NCI-H446 (cell line): Measurements from ENCODE around the gene NEDD4.
"Not testable (repeated sequence)": the region's sequence is repeated elsewhere in the genome, so short reads cannot be mapped to it uniquely, and the experiment has no call there.

Experiments
- DNase-seq, 2 experiments: peaks; one replicate each; lab custom pipeline; 2025; lab: John Stamatoyannopoulos, UW

Gene NEDD4

DNA sequence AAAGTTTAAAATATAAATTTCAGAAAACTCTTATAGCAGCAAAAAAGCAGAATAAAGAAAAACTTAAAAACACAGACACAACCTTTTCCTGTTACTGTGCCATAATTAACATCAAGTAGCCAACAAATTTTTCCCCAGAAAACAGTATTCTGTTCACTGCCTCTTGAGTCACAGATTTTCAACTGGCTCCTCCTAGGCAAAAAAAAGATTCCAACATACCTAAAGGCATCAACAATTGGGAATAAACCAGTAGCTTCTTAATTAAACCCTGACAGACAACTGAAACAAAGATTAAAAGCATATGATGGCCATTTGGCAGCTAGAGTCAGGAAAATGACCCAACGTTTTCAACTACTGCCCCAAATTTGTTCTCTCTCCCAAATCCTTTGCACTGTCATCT is 10.9 kb upstream of the NEDD4 start:
- DNase-seq: not testable (repeated sequence)

DNA sequence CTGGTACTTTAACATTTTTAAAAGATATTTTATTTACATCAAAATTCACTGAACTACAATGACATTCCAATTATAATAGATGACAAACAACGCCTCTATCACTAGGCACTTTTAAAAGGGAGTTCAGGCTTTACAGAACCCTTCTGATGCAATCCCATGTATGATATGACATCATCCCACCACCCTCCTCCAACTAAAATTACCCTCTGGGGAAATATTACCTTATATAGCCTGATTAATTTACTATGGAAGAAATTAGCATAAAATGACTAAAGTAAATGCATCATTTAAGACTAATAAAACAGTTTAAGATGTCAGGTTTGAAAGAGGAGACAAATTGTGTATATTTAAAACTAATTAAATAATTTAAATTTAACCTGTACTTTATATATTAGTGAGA is 10.4 kb upstream of the NEDD4 start:
- not testable (repeated sequence) for DNase-seq

DNA sequence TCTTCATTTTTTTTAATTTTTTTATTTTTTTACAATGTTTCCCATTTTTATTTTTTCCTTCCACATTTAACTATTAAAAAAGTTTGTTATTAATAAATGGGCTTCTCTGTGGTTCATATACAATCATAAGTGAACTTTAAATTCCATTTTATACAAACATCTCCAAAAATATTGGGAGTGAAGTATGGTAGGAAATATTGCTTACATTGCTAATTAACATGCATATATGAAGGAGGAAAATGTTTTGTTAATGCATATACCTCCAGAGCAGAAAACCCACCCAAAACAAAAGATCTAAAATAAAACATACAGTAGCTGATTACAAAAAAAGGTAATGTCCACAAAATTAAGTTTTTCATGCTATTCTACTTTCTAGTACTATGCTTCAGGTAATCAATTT is 9.9 kb upstream of the NEDD4 start:
- DNase-seq: not testable (repeated sequence)

DNA sequence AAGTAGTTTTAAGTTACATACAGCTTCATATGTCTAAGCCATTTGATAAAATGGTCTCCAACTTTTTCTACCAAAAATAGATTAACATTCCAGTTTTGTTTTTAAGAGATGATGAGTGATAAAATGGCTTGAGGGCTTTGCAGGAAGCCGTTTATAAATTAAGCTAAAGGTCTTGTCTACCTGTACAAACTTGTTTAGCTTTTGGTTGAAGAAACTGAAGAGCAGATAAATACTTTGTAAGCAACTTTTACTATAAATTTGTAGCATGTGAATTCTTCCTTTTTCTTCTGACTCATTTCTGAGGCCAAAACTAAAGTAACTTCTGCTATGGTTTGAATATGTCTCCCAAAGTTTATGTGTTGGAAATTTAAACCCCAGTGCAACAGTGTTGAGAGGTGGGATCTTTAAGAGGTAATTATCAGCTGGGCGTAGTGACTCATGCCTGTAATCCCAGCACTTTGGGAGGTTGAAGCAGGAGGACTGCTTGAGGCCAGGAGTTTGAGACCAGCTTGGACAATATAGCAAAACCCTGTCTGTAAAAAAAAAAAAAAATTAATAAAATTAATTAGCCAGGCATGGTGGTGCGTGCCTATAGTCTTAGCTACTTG is 8.2 kb upstream of the NEDD4 start:
- no peak for DNase-seq

DNA sequence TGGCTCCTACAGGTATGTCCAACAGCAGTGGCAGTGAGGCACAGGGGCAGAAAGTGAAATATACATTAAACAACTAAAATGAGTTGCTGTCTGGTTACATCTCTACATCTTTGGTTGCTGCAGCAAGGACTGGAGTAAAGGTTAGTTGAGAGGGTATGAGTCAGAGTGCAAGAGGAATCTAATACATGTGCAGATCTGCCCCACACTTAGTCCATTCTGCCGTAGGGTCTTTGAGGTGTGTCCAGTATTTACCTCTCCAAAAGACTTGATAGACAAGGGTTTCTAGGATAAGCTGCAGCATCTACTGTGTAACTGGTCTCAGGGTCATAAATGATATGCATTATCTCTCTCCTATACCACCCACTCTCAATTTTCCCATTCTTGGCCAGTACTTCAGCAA is 6.2 kb upstream of the NEDD4 start:
- DNase-seq: no peak

DNA sequence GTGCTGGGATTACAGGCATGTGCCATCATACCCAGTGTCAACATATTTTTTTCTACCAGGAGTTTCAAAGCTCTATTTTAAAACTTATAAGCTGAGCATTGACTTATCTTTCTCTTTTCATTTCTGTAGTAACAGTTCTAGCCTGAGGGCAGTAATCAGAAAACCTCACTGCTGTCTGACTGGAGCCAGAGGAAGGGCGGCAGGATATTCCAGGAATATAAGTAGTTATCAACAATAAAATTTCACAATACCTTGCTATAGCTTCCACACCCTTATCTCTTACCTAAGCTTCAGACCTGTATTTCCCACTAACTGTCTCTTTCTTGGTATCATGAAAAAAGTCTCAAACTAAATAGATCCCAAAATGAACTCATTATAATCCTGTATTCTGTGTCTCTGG is 5.1 kb upstream of the NEDD4 start:
- DNase-seq: no peak

DNA sequence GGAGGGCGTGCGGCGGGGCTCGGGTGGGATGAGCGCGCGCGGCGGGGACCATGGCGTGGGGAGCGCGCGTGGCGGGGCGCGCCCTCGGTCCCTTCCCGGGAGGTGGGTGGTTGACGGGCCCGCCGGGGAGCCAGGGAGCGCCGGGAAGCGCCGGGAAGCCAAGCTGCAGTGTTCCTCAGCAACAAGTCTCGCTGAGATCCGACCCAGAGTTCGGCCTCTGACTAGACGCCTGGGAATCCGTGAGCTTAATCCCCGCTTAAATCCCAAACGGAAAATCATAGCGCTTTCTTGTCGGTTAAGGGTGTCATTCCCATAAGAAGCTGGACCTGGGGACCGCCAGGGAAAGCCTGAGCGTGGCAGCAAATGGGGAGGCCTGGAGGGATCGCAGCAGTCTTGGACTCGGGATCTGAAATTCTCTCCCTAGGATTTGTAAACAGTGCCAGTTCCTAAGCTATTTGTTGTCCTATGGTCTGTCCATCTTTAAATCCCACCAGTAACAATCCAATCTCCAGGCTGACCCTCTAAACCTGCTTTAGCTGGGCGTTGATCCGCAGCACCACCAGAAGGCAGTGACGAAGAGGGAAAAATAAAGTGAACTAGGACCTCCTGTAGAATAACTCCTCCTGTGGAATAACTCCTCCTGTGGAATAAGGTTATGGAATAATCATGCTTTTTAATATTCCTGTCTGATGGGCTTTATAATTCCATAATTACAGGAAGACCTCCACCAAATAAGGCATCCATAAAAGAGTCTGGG is 570 bp upstream of the NEDD4 start:
- DNase-seq: peak in 1 of 2 experiments; percentile 31

DNA sequence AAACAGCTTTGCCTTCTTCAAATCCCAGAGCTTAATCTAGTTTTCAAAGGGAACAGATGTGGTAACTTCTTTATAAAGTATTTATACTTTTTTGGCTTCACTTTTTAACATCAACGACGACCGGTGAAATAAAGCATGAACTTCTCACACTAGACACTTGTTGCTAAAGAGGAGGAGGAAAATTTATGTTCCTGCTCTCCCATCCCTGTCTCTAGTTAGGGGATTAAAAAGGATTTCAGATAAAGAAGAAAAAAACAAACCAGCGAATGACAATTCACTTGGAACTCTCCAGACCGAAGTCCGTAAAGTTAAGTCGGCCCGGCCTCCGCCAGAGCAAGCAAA is 672 bp downstream of the NEDD4 start:
- DNase-seq: no peak

DNA sequence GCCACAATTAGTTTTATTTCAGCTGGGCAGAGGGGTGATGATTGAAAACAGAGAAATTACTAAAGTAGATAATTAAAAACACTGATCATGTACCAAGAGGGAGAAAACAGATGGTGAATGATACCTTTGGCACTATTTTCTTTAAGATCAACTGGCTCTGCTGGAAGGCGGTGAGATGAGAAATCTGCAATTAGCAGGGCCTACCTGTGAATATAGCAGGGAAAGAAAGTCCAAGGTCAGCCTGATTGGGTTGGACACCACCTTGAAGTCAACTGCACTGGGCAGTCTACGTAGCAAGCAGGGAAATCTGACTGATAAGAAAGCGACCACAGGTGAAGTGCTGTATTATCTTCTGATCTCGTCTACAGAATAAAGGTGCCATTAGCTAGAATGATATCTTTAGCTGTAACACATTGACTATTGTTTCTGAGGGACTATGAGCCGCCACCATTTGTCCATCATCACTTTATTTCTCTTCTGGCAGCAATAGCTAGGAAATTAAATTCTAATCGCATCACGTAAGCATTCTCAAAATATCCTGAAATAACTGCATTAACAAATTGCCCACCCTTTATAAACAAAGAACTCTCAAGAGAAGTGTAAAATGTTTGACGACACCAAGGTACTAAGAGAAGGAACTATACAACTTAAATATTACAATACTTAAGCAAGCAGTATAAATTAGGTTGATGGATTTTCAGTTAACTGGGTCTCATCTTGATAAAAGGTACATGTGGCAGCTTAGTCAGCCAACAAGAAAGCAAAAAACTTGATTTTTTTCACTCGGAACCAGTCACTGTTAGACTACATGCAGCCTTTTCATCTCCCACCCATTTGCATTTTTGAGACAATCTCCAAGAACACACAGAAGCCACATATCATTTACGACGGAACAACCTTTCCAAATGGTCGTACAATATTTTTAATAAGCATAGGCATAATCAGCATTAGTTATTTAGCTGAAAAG is 1.3 kb downstream of the NEDD4 start:
- no peak for DNase-seq

DNA sequence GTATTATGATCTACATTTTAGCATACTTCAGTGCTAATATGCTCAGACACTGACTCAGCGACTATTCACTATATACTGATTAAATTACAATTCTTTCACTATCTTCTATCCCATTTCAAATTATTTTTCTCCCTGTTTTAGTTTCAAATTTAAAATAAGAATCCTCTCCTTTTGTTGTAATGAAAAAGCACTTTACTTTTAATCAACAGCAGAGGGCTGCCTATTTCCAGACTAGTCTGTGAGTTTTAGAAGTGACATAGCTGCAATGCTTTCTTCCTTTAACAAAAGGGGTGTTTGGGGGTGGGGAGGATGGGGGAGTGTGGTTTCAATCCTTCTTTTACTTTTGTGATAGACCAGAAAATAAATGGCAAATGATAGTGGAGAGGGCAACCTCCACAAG is 2.4 kb downstream of the NEDD4 start:
- no peak for DNase-seq

DNA sequence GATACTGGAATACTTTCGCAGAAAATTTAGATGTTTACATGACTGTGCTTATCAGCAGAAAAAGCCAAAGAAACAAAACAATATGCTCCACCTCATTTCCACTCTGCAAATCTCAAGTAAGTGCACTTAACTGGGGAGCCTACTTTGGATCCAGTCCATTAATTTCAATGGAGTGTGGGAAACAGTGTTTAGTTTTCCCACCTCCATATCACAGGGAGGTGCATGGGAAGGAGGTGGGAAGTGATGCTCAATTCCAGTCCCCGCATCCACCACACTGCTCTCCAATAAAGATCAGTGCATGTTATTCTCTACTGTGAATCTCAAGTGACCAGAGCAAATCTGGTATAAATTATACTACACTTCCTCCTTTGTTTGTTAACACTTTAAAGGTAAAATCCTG is 2.9 kb downstream of the NEDD4 start:
- DNase-seq: no peak

DNA sequence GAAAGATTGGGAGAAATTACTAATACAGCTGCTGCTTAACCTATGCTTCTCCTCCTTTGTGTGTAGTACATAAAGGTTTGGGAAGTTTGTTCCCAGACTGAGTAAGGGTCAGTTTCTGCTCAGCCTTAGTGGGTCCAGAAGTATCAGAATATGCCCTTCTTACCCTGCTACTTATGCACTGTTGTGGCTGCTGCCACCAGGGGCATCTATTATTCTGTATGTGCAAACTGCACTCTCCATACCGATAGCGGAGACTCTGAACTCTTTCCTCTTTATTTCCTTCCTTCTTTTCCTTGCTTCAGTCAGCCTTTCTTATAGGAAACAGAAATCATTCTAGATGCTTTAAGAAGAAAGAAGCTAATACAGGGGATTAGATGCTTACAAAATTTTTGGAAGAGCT is 4.0 kb downstream of the NEDD4 start:
- DNase-seq: no peak

DNA sequence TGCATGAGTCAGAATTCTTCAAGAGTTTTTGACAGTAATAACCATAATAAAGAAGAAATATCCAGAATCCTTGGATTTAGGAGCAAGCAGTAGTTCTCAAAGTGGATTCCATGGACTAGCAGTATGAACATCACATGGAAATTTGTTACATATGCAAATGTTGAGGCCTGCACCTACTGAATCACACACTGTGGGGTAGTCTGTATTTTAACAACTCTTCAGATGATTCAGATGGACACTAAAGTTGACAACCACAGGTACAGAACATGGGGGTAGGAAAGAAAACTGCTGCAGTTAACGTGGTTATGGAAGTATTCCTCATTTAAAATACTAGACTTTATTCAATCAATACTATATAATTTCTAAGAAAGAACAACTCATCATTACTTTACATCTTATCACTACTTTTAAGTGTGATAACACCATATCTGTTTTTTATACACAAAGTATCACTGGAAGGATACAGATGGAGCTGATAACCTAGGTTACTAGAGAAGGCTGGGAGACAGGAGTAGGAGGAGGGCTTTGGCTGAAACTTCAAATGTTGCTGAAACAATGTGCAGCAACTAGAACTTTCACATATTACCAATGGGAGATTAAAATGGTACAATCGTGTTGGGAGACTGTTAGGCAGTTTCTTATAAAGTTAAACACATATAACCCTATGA is 11.7 kb downstream of the NEDD4 start:
- no peak for DNase-seq

DNA sequence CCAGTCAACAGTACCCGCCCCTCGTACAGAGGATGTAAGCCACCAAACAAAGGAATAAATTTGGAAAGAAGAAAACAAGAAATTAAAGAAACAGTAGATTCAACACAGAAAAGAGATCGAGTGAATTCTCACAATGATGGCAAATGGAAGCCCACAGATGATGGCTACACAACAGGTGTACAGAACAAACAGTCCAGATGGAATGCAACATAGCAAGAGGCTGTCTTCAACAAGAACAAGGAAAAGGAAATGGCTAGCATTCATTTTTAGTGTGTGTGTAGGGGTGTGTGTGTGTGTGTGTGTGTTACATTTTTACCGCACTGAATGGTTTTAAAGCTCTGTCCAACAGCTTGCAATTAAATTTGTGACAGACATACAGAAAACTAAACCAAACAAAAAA is 12.9 kb downstream of the NEDD4 start:
- DNase-seq: no peak

DNA sequence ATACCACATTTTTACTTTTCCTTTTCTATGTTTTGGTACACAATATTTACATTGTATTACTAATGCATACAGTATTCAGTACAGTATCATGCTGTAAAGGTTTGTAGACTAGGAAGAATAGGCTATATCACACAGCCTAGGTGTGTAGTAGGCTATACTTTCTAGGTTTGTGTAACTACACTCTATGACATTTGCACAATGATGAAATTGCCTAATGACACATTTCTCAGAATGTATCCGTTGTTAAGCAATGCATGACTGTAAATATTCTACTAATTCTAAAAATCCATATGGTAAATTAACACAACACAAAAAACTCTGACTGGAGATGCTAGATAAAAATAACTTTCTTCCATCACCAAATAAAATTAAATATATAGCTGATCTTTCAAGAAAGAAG is 16.2 kb downstream of the NEDD4 start:
- no peak for DNase-seq

DNA sequence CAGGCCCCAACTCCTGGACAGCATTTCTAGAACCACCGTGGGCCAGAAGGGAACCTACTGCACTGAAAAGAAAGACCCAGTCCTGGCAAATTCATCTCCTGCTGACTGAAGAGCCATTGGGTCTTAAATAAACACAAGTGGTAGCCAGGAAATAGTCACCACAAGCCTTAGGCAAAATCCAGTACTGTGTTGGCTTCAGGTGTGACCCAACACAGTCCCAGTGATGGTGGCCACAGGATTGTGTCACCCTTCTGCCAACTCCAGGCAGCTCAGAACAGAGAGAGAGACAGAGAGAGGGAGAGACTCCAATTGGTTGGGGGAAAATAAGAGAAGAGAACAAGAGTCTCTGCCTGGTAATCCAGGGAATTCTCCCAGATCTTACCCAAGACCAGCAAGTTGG is 23.1 kb downstream of the NEDD4 start:
- DNase-seq: no peak

DNA sequence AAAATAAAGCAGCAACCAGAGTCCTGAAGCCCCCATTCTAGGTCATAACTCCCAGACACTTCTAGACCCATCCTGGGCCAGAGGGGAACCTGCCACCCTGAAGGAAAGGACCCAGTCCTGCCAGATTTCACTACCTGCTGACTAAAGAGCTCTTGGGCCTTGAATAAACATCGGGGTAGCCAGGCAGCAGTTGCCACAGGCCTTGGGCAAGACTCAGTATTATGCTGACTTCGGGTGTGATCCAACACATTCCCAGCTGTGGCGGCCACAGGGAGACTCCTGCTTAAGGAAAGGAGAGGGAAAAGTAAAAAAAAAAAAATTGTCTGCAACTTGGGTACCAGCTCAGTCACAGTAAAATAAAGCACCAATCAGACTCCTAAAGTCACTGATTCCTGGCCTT is 23.8 kb downstream of the NEDD4 start:
- DNase-seq: no peak

DNA sequence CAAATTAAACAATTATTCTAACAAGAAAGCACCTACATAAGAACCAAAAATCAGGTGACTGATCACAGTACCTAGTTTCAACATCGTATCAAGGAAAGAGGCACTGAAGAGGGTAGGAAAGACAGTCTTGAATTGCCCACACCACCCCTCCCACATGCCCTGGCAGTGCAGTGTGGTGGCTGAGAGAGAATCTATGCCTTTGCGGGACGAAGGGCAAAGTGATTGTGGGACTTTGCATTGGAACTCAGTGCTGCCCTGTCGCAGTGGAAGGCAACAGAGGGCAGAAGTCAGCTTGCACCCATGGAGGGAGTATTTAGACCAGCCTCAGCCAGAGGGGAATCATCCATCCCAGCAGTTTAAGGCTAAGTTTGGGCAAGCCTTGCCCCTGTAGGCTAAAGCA is 24.5 kb downstream of the NEDD4 start:
- no peak for DNase-seq

DNA sequence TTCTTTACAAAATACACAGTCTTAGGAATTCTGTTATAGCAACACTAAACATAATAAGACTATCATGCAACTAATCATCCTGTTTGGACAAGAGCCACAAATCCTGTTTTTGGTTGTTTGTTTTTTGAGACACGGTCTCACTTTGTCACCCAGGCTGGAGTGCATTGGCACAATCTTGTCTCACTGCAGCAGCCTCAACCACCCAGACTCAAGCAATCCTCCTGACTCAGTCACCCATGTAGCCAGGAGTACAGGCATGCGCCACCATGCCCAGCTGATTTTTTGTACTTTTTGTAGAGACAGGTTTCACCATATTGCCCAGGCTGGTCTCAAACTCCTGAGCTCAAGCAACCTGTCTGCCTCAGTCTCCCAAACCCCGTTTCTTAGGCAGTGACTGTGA is 28.3 kb downstream of the NEDD4 start:
- no peak for DNase-seq

DNA sequence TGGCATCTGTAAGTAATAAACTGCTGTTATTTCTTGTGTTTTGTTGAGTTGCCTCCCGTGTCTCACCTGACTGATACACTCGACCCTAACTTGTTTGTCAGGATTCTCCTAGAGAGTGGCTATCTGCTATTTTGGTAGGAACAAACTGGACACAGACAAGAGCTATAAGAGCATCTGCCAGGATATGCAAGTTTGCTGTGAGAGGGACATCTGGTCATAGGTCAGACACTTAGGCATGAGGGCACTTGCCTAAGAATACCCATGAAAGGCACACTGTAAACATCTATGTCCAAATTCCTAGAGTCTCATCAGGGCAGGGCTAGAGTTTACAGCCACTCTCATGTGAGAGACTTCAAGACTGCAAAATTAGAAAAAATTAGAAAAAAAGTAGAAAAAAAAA is 32.5 kb downstream of the NEDD4 start:
- no peak for DNase-seq

DNA sequence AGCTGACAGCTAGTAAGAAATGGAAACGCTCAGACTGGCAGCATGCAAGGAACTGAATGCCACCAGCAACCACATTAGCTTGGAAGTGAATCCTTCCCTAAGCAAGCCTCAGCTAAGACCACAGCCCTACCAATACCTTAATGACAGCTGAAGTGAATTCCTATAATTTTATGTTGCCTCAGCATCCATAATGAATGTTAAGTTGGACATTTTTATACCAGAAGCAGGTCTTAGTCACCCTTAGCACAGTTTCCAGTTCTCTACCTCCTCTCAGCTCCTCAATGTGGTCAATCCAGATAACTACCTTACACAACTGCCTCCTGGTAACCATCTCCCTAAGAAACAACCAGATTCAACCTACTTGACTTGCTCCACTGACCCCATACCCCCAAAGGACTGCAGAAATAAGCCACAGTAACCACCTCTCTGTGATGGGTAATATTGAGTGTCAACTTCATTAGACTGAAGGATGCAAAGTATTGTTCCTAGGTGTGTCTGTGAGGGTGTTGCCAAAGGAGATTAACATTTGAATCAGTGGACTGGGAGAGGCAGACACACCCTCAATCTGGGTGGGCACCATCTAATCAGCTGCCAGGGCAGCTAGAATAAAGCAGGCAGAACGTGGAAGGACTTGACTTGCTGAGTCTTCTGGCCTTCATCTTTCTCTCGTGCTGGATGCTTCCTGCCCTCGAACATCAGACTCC is 33.5 kb downstream of the NEDD4 start:
- no peak for DNase-seq

DNA sequence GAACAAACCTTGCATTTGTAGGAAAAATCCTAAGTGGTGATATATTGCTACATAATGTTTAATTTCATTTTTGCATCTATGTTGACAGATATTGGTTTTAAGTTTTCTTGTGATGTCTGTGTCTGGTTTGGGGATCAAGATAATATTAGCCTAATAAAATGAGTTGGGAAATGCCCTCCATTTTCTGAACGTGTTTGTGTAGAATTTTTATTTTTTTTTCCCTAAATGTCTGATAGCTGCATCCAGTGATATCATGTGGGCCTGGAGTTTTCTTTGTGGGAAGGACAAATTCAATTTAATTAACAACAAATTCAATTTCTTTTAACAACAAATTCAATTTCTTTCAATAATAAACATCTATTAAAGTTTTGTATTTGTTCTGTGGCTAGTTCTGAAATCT is 35.1 kb downstream of the NEDD4 start:
- DNase-seq: no peak
